ENCODE results near the gene TMPRSS2.

The TMPRSS2 gene

DNA sequence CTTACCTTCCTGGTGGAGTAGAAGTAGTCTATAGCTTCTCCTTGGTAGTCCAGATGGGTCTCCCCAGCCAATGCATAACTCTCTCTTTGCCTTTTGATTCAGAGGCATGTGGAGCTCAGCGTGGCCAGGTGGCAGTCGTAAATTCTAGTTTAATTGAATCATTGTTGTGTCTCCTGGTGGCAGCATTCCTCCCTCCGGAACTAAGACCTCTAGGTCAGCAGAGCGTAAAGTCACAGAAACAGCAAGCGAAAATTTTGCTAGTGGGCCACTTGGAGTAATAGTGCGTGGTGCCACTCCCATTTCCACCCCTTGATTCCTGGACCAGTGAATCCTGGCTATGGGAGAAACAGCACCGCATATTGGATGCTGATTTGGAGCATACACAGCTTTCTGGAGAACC, 3.9 kb upstream of the TMPRSS2 start:
- TF ChIP-seq, protein P1, sequence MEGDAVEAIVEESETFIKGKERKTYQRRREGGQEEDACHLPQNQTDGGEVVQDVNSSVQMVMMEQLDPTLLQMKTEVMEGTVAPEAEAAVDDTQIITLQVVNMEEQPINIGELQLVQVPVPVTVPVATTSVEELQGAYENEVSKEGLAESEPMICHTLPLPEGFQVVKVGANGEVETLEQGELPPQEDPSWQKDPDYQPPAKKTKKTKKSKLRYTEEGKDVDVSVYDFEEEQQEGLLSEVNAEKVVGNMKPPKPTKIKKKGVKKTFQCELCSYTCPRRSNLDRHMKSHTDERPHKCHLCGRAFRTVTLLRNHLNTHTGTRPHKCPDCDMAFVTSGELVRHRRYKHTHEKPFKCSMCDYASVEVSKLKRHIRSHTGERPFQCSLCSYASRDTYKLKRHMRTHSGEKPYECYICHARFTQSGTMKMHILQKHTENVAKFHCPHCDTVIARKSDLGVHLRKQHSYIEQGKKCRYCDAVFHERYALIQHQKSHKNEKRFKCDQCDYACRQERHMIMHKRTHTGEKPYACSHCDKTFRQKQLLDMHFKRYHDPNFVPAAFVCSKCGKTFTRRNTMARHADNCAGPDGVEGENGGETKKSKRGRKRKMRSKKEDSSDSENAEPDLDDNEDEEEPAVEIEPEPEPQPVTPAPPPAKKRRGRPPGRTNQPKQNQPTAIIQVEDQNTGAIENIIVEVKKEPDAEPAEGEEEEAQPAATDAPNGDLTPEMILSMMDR (IDR thresholded peaks at IDR 0.05), result no peak
- H3K27me3 ChIP-seq (ENCODE audit: control insufficient read depth, insufficient read depth, low read length), result no peaks in the 10 kb centered on the region
- no peaks in the 10 kb centered on the region for H3K4me1 ChIP-seq
- H3K4me3 ChIP-seq (ENCODE audit: low read depth, low read length), result no peak overlapping the region
- H2AFZ ChIP-seq, result no peak overlapping the region
- H3K36me3 ChIP-seq (ENCODE audit: control insufficient read depth, insufficient read depth, low read length), result no peaks in the 10 kb centered on the region
- H3K79me2 ChIP-seq, result no peaks in the 10 kb centered on the region
- H3K27ac ChIP-seq, result no peak overlapping the region
- no peak overlapping the region for H3K9ac ChIP-seq
- H3K9me3 ChIP-seq (ENCODE audit: control insufficient read depth, low read length), result no peaks in the 10 kb centered on the region
- no peak overlapping the region for H3K4me2 ChIP-seq (ENCODE audit: low read length)

DNA sequence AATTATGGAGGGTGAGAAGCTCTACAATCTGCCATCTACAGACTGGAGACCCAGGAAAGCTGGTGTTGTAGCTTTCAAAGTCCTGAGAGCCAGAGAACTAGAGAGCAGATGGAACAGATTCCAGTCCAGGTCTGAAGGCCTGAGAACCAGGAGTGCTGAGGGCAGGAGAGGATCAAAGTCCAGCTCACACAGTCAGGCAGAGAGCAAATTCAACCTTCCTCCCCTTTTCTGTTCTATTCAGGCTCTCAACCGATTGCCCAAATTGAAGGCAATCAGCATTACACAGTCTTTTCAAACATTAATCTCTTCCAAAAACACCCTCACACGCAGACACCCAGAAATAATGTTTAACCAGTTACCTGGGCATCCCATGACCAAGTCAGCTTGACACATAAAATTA, 2.5 kb upstream of the TMPRSS2 start:
- no peak overlapping the region for H3K4me3 ChIP-seq (ENCODE audit: low read depth, low read length)
- no peaks in the 10 kb centered on the region for H3K79me2 ChIP-seq
- no peaks in the 10 kb centered on the region for H3K27me3 ChIP-seq (ENCODE audit: control insufficient read depth, insufficient read depth, low read length)
- H3K4me1 ChIP-seq, result no peaks in the 10 kb centered on the region
- H3K9ac ChIP-seq, result no peak overlapping the region
- no peak overlapping the region for H2AFZ ChIP-seq
- H3K27ac ChIP-seq, result no peak overlapping the region
- H3K9me3 ChIP-seq (ENCODE audit: control insufficient read depth, low read length), result no peaks in the 10 kb centered on the region
- H3K4me2 ChIP-seq (ENCODE audit: low read length), result no peak overlapping the region
- no peaks in the 10 kb centered on the region for H3K36me3 ChIP-seq (ENCODE audit: control insufficient read depth, insufficient read depth, low read length)
- TF ChIP-seq, protein P1 (IDR thresholded peaks at IDR 0.05), result no peak

DNA sequence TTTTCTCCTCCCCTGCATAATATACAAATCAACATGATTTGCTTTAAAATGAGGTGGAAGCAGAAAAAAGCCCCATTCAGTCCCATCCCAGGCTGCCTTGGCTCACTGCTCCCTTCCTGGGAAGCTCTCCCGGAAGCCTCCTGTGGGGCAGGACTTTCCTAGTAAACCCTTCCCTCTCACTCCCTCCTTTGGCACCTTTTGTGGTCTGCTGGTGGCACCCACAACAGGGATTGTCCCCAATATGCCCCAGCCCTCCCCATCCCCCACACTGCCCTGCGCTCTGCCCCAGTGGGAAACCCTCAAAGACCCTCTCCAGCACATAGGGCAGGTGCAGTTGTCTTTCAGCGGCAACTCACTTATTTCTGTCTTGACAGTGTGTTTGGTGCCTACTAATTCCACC, 1.8 kb upstream of the TMPRSS2 start:
- Histone ChIP-seq H3K27me3 (ENCODE audit: control insufficient read depth, insufficient read depth, low read length) (no peaks in the 10 kb centered on the region), H3K27ac (no peak overlapping the region), H2AFZ (no peak overlapping the region), H3K4me3 (ENCODE audit: low read depth, low read length) (no peak overlapping the region), H3K79me2 (no peaks in the 10 kb centered on the region), H3K9me3 (ENCODE audit: control insufficient read depth, low read length) (no peaks in the 10 kb centered on the region), H3K36me3 (ENCODE audit: control insufficient read depth, insufficient read depth, low read length) (no peaks in the 10 kb centered on the region), H3K4me2 (ENCODE audit: low read length) (no peak overlapping the region), H3K9ac (no peak overlapping the region), H3K4me1 (no peaks in the 10 kb centered on the region)
- TF ChIP-seq, protein P1 (IDR thresholded peaks at IDR 0.05), result no peak

DNA sequence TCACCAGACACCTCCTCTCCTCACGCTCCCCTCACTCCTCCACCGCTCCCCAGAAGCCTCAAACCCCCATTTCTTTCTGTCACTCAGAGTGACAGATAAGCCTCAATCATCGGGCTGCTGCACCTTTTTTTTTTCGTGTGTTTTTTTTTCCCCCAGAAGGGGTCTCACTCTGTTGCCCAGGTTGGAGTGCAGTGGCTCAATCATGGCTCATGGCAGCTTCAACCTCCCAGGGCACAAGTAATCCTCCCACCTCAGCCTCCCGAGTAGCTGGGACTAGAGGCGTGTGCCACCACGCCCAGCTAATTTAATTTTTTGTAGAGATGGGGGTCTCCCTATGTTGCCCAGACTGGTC, 1.2 kb upstream of the TMPRSS2 start:
- no peaks in the 10 kb centered on the region for H3K9me3 ChIP-seq (ENCODE audit: control insufficient read depth, low read length)
- no peaks in the 10 kb centered on the region for H3K79me2 ChIP-seq
- no peak overlapping the region for H3K27ac ChIP-seq
- H3K27me3 ChIP-seq (ENCODE audit: control insufficient read depth, insufficient read depth, low read length), result no peaks in the 10 kb centered on the region
- no peak overlapping the region for H2AFZ ChIP-seq
- no peak overlapping the region for H3K4me2 ChIP-seq (ENCODE audit: low read length)
- no peak overlapping the region for H3K9ac ChIP-seq
- H3K36me3 ChIP-seq (ENCODE audit: control insufficient read depth, insufficient read depth, low read length), result no peaks in the 10 kb centered on the region
- H3K4me3 ChIP-seq (ENCODE audit: low read depth, low read length), result no peak overlapping the region
- no peaks in the 10 kb centered on the region for H3K4me1 ChIP-seq
- TF ChIP-seq, protein P1 (IDR thresholded peaks at IDR 0.05), result no peak

DNA sequence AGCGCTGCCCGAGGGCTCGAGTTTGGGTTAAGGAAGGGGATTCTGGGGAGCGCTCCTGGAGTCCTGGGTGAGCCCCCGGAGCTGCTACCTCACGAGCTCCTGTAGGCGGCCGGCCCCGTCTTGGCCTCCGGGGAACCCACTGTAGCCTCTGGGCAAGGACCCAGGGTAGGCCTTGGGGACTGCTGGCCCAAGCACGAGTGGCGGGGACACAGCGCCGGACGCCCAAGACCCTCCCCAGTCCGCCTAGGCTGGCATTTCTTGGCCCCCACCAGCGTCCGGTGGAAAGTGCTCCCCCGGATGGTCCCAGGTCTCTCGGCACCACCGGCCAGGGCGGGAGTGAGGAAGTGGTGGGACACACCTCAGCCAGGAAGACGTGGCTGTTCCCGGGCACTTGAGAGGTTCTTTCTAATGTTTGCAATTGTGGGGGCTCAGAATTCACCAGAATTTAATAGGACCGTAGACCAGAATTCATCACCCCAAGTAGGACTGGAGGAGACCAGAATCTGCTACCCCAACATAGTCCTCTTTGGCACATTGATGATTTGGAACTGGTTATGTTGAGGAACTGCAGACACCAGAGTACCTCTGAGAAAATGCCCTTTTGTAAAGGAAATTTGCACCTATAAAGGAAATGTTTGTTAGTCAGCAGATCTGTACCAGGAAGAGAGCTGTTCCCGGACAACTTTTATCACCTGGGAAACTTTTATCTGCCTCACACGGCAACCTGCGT, 622 bp upstream of the TMPRSS2 start:
- no peaks in the 10 kb centered on the region for H3K27me3 ChIP-seq (ENCODE audit: control insufficient read depth, insufficient read depth, low read length)
- H3K4me2 ChIP-seq (ENCODE audit: low read length), result peak overlapping the region; percentile 31

More for the DNA sequence above, 622 bp upstream of the TMPRSS2 start:
- H3K4me3 ChIP-seq (ENCODE audit: low read depth, low read length), result no peak overlapping the region
- H3K36me3 ChIP-seq (ENCODE audit: control insufficient read depth, insufficient read depth, low read length), result no peaks in the 10 kb centered on the region
- no peak overlapping the region for H3K9ac ChIP-seq
- TF ChIP-seq, protein P1 (IDR thresholded peaks at IDR 0.05), result no peak
- H3K4me1 ChIP-seq, result no peaks in the 10 kb centered on the region
- H2AFZ ChIP-seq, result no peak overlapping the region
- no peaks in the 10 kb centered on the region for H3K79me2 ChIP-seq
- H3K9me3 ChIP-seq (ENCODE audit: control insufficient read depth, low read length), result no peaks in the 10 kb centered on the region
- no peak overlapping the region for H3K27ac ChIP-seq
